HG03571 (cell line): ENCODE measurements around the gene CD244.

Experiments
- ATAC-seq: cut with Tn5 transposase; IDR thresholded peaks from one replicate; pipeline ENCODE4 v1.9.1; 2021; ENCODE audit not compliant: unreplicated experiment

The CD244 gene

DNA sequence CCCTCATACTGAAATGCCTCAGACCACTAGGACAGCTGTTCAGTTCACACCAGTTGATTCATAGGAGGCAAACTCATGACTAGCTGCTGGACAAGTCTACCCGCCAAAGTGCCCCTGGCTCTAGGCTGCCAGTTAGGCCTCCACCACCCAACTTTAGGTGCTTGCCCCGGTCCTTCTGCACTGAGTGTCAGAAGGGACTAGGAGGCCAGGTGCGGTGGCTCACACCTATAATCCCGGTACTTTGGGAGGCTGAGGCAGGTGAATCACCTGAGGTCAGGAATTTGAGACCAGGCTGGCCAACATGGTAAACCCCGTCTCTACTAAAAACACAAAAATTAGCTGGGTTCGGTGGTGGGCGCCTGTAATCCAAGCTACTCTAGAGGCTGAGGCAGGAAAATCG, 47.8 kb downstream of the CD244 start:
- no peak for ATAC-seq

DNA sequence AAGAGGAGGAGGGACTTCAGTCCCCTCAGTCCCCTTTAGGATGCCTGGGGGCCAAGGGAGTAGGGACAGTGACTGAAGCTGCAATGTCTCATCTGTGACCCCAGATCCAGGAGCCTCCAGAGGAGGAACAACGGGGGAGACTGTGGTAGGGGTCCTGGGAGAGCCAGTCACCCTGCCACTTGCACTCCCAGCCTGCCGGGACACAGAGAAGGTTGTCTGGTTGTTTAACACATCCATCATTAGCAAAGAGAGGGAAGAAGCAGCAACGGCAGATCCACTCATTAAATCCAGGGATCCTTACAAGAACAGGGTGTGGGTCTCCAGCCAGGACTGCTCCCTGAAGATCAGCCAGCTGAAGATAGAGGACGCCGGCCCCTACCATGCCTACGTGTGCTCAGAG, 48.4 kb downstream of the CD244 start:
- ATAC-seq: no peak

DNA sequence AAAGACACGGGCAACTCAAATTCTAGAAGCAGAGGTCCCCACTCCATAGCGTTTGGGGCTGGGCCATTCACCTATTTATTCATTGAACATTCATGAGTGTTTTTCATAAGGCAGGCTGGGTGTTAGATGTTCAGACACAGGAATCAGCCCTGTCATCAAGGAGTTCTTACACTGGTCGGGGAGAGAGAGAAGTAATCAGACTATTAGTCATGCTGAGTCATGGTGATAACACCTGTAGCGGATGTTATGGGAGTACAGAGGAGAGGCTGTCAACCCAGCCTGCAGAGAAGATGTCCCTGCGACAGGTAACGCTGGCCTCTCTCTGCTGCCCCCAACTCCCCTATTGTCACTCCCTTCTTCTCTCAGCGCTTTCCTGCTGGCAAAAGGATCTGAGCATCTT, 49.5 kb downstream of the CD244 start:
- no peak for ATAC-seq

DNA sequence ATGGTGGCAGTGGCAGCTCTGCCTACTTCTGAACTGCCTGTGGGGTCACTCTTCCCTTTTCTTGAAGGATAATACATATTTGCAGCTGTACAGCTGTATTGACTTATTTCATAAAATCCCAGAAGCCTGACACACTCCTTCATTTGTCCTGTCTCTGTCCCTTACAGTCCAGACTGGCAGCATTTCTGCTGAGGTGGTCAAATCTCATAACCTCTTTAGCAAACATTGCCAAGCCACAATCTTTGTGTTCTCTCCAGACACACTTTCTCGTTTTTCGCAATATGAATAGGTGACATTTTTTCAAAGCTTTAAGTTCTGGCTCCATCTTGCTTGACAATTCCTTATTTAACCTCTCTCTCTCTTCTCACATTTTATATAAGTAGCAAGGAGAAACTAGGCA, 51.5 kb downstream of the CD244 start:
- ATAC-seq: no peak

DNA sequence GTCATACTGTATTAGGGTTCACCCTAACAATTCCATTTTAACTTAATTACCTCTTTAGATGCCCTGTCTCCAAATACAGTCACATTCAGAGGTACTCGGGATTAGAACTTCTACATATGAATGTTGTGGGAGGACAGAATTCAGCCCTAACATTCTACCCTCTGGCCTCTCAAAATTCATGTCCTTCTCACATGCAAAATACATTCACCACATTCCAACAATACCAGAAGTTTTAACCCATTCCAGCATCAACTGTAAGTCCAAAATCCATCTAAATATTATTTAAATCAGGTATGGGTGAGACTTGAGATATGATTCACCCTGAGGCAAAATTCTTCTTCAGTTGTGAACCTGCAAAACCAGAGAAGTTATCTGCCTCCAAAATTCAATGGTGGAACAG, 52.2 kb downstream of the CD244 start:
- no peak for ATAC-seq

DNA sequence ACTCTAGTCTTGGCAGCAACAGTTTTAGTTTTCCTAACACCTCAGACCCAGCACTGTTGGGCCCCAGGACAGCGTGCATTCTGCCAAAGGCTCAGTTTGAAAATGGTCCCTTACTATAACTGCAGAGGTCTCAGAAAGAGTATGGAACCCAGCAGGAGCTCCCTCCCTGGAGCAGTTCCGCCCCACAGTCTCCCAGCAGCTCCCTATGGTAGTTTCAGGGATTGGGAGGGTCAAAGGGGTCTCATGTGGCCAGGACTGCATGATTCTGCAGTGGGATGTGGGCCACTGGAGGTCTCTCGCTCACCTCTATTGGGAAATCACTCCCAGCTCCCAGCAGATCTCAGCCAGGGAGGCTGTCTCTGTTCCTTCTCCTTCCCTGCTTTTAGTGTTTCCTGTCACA, 54.4 kb downstream of the CD244 start:
- no peak for ATAC-seq

DNA sequence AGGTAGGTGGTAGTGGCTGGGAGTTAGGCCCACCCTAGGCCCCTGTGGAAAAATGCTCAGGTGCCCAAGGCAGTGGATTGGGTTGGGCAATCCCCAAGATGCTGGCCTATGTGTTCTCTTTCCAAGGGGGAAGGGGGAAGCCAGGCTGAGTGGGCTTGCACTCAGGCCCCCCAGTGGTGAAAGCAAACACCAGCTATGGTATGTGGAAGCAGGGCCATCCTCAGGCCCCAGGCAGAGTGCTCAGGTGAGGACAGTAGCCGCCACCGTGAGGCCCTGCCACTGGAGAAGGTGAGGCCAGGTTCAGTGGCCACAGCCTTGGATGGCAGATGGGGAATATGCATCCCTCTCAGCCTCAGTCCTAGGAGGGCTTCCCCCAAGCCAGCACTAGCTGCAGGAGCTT, 54.9 kb downstream of the CD244 start:
- no peak for ATAC-seq

DNA sequence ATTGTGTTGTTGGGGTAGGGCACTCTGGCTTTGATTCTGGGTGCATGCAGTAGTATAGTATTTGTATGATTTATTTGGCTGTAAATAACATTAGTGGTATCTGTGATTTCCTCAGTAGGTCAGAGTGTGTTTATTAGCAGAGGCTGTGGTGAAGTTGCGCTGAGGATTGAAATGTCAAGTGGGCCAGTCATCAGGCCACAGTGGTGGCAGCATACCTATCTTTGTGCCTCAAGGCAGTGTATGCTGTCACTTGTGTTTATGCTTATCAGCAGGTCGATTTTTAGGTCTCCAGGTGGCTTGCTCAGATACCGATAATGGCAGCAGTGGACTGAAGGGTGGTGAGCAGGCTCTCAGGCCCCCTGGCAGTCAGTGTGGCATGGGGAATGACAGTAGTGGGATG, 55.4 kb downstream of the CD244 start:
- no peak for ATAC-seq

DNA sequence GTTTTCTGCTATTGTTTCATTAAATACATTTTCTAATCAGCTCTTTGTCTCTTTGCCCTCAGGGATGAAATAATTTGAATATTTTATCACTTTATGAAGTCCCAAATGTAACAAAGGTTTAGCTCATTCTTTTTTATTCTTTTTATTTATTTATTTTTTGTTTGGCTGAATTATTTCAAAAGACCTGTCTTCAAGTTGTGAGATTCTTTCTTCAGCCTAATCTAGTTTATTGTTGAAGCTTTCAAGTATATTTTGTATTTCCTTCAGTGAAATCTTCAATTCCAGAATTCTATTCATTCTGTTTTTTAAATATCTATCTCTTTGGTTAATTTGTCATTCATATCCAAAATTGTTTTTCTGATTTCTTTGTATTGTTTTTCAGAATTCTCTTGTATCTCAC, 55.9 kb downstream of the CD244 start:
- ATAC-seq: no peak

DNA sequence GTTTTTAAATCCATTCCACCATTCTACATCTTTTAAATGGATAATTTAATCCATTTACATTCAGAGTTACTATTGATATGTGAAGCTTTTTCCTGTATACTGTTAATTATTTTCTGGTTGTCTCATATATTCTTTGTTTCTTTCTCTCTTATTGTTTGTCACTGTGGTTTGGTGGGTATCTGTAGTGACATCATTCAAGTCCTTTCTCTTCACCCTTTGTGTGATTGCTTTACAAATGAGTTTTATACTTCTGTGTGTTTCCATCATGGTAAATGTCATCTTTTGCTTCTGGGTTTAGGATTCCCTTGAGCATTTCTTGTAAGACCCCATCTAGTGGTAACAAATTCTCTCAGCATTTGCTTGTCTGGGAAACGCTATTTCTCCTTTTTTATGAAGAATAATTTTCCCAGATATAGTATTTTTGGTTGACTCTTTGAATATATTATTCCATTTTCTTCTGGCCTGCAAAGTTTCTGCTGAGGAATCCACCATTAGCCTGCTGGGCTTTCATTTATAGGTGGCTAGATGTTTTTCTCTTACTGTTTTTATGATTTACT, 56.5 kb downstream of the CD244 start:
- ATAC-seq: no peak

DNA sequence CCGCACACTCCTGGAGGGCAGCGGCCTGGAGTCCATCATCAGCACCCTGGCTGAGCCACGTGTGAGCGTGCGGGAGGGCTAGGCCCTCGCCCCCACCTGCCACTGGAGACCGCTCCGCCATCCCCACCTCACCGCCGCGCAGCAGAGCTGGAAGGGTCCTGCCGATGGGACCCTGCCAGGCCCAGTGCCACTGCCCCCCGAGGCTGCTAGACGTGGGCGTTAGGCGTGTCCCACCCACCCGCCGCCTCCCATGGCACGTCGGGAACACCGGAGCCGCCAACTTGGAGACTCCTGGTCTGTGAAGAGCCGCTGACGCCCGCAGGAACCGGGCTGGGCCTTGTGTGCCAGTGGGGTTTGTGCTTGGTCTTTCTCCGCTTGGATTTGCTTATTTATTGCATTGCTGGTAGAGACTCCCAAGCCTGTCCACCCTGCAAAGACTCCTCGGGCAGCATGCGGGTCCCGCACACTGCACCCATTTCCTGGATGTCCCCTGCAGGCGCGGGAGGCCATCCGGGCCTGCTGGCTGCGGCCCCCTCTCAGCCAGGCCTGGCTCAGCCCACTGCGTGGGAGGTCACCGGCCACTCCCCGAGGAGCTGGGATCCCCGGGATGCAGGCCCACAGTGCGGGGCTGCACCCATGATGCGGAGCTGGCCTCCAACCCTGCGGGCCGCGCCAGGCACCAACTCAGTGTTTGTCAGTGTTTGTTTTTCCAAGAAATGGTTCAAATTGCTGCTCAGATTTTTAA, 60.7 kb downstream of the CD244 start:
- ATAC-seq: no peak

DNA sequence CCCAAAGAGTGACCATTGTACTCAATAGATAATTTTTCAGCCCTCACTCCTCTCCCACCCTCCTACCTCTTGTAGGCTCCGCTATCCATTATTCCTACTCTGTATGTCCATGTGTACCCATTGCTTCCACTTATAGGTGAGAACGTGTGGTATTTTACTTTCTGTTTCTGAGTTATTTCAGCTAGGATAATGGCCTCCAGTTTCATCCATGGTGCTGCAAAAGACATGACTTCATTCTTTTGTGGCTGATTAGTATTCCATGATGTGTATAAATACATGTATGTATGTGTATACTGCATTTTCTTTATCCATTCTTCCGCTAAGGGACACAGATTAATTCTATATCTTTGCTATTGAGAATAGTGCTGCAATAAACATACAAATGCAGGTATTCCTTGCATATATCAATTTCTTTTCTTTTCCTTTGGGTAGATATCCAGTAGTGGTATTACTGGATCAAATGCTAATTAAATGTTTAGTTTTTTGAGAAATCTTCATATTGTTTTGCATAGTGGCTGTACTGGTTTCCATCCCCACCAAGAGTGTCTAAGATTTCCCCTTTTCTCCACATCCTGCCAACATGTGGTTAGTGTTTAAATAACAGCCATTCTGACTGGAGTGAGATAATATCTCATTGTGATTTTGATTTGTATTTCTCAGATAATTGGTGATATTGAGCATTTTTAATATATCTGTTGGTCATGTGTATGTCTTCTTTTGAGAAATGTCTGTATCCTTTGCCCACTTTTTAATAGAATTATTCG, 61.9 kb downstream of the CD244 start:
- ATAC-seq: no peak

DNA sequence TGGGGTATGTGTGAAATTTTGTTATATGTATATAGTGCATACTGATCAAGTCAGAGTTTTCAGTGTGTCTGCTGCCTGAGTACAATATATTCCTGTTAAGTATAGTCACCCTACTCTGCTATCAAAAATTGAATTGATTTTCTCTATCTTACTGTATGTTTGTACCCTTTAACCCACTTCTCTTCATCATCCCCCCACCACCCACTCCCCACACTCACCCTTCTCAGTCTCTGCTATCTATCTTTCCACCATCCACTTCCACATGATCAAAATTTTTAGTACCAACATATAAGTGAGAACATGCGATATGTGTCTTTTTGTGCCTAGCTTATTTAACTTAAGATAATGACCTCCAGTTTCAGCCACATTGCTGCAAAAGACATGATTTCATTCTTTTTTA, 62.5 kb downstream of the CD244 start:
- no peak for ATAC-seq

DNA sequence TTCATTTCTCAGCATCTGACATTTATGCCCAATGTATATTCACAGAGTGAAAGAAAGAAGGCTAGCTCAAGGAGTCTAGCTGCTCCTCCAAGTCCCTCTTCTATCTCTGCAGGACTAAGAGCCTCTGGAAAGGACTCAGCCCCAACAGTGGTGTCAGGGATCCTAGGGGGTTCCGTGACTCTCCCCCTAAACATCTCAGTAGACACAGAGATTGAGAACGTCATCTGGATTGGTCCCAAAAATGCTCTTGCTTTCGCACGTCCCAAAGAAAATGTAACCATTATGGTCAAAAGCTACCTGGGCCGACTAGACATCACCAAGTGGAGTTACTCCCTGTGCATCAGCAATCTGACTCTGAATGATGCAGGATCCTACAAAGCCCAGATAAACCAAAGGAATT, 63.0 kb downstream of the CD244 start:
- ATAC-seq: no peak

DNA sequence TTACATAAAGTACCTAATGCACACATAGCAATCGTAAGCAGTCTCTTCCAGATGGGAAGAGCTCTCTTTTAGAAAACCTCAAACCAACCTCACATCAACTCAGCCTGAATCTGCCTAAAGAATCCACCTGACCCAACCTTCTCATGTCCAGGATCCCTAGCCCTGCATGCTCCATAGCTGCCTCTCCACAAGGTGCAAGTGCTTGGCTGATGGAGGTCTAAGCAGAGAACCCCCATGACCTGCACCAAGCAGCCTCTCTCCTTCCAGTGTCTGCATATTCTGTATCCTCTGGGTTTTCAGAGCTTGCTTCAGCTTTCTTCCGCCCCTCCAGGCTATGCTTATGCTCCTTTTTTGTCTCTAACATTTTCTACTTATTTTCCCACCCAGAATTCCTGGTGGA, 64.2 kb downstream of the CD244 start:
- ATAC-seq: no peak

DNA sequence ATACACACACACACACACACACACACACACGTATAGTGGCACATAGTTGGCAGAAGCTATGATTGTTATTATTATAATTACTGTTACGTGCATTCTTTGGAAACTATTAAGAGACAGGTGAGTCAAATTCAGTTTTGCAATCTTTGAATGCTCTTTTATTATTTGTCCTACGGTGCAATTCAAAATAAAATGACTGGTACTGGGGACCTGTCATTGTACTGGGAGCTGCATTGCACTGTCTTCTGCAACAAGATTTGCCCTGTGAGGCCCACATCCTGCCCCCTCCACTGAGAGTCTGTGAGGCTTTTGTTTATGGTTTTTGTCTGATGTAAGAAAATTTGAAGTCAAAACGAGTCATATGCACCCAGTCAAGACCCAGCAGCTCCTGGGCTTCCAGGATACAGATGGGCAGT, 64.8 kb downstream of the CD244 start:
- ATAC-seq: no peak

DNA sequence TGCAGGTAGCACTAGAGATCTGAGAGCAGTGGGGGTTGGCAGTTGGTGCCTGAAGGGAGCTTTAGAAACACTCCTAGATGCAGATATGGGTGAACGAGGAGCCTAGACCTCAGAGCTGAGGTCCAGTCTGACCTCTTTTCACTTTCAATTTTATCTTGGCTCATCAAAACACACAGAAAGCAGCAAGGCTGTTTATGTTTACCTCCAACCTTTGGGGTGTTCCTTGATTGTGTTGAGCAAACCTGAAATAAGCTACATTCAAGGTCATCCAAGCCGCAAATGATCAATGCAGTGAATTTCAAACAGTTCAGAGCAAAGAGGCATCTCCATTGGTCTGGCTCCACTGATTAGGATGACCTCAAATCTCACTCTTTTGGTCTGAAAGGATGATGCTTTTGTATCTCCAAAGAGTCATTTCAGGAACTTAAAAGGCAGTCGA, 65.4 kb downstream of the CD244 start:
- ATAC-seq: no peak

DNA sequence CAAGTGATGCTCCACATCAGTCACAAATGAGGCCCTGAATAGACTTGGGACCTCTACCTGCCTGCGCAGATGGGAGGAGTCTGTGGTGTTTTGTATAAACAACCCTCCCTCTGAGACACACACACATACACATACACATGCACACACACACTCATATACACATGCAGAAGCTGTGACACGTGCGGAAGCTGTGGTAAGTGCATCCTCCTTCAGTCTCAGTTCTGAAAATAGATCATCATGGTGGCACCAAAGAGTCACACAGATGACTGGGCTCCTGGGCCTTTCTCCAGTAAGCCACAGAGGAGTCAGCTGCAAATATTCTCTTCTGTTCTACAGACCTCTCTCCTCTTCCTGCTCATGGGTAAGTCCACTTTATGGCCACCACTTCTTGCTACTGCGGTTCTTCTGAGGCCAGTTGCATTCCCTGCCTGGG, 66.7 kb downstream of the CD244 start, which contains the start of gene LY9:
Gene LY9, plus strand, starts transcription at position 224 of the 433 bp plus-strand sequence. Its CDS starts 14 bp downstream, at position 238.
- peak; percentile 76 for ATAC-seq

DNA sequence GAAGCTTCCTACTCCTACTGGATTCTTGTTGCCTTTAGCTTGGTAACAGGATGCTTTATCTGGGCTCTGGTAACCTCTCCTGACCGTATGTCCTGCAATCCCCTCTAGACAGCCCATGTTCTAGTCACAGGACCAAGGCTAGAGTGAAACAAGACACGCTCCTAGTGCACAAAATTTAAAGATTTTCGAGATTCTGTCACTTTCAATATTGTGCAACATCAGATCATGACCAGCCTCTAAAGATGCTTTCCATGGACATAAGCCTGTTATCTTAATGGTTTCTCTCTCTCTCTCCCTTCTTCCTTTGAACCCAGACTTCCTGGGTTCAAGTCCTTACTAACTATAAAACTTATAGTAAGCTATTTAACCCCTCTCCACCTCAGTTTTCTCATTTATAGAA, 68.3 kb downstream of the CD244 start:
- ATAC-seq: no peak

DNA sequence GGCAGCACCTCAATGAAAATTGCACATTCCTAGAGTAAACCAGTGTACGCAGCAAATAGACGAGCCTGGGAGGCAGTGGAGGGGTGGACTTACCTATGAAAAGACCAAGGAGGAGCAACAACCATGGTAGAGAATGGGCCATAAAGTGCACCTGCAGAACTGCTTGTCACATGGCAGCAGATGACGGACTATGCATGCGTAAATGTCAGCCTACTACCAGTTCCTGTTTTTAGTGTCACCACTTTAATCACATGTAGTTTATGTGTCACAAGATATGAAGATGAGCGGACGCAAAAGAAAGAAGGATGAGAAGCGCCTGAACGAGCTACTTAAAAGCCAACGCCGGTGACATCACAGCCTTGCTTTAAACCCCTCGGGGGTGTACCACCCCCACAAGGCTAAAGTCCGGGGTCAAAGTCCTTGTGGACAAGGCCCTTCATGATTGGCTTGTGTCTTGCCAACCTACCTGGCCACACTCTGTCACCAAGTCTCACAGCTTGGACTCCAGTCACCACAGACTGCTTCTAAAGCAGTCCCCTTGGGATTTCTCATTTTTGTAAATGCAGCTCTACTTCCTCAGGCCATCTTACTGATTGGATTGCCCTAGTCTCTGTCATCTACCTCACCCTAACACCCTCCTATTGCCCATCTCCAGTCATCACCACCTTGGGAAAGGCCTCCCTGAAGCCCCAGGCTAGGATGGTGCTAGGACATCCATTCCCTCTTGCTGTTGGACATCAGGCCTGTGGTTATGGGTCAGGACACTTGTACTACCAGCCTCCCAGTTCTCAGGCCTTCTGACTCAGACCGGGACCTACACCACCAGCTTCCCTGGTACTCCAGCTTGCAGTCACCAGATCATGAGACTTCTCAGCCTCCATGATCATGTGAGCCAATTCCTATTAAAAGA, 72.7 kb downstream of the CD244 start:
- peak; percentile 69 for ATAC-seq

DNA sequence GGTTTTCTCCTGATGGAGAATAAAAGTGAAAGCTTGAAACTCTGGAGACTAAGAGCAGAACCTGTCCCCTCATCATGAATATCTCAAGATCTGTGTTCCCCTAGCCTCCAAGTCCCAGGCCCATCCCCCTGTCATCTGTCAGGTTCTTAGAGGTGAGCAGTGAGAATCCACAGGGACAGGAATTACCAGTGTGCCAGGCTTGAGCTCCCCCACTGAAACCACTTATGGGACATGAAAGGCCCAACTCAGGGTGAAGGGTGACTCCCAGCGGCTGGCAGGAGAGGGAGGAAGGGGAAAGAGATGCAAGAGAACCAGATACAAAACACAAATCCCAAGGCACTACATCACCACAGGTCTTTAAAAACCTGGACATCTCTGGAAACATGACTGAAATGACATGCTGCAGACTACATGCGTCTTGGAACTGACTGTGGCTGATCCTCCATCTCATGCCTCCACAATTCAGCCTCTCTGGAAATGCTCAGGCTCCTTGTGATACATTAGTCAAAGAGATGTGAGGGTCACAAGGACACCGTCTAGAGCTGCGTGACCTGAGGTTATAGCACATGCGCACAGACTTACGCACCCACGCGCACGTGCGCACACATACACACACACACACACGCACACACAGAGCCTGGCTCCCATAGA, 73.5 kb downstream of the CD244 start:
- ATAC-seq: peak; percentile 6
